Activated naive CD4-positive, alpha-beta T cell treated with anti-CD3 and anti-CD28 coated beads for 36 hours (primary cell): Measurements from ENCODE around the gene TMEM238. TPM values are rescaled to one million over a fixed set of nuclear protein-coding genes. Genes with fewer than 3 reads are reported as not detected.

Experiments used
- CTCF ChIA-PET: fragments of 350-600 bp; sonication (Branson Sonifier 250); formaldehyde crosslinking; loops from one replicate; lab custom pipeline; 2021; ENCODE audit warnings: antibody characterized with exemption; lab: Charles Lee
- DNase-seq: peaks from one replicate; pipeline ENCODE4 v3.0.0-alpha.2; 2020
- H3K27ac Mint-ChIP-seq: one replicate; pipeline ENCODE4 v1.8.0; 2021; ENCODE audit warnings: mild to moderate bottlenecking, mixed read lengths
- H3K27me3 Mint-ChIP-seq: one replicate; pipeline ENCODE4 v1.8.0; 2021; ENCODE audit warnings: low read depth, mixed read lengths
- H3K36me3 Mint-ChIP-seq: one replicate; pipeline ENCODE4 v1.8.0; 2021; ENCODE audit warnings: low read depth, mixed read lengths
- H3K4me1 Mint-ChIP-seq: one replicate; pipeline ENCODE4 v1.8.0; 2021; ENCODE audit warnings: low read depth, mixed read lengths
- H3K4me3 Mint-ChIP-seq: one replicate; pipeline ENCODE4 v1.8.0; 2021; ENCODE audit warnings: mild to moderate bottlenecking, moderate library complexity, mixed read lengths
- H3K9me3 Mint-ChIP-seq: one replicate; pipeline ENCODE4 v1.8.0; 2021; ENCODE audit warnings: mixed read lengths
- intact Hi-C: fragments of 100-400 bp; cut with micrococcal nuclease; formaldehyde crosslinking; loops from one replicate; pipeline ENCODE4 v1.15.1; 2023
- total RNA-seq, 2 experiments: library from RNA; stranded (reverse); gene quantifications; one replicate each; pipeline ENCODE4 v1.2.3, GENCODE V29; 2021

TMEM238 gene
- total RNA-seq, 2 experiments from 2014 or later: 9.9 to 10.2 TPM

DNA sequence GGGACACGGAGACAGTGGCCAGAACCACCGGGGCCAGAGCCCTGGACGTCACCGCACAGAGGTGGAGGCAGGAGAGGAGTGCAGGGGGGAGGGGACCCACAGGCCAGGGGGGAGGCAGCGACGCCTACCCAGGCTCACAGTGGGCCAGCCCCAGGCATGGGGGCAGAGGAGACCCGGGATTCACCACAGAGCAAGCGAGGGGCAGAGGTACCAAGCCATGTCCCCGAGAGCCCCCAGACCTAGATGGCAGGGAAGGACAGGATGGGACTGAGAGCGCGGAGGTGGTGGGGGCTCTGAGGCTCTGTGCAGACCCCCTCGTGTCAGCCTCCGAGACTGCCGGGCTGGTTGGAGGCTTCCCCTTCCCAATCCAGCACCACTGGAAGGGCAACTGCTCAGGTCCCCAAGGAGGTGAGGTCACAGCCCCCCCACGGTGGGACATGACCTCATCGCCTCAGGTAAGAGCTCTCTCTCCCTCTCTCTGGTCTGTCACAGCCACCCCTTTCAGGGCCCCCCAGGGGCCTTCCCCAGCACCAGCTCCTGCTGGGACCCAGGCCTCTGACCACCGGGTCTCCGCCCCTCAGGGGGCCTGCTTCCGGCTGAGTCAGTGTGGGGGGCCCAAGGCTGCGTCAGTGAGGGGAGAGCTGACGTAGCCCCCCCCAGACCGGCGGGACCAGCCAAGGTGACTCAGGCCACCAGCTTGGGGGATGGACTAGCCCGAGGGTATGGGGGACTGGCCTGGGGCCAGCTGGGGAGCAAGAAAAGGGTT lies 11.6 kb downstream of the TMEM238 start:
- peaks cover 47% of the 10 kb centered on the region for H3K27me3 Mint-ChIP-seq
- H3K27ac Mint-ChIP-seq: no peak overlapping the region
- CTCF ChIA-PET: no interaction called here
- no peaks in the 10 kb centered on the region for H3K9me3 Mint-ChIP-seq
- peaks cover 21% of the 10 kb centered on the region for H3K4me1 Mint-ChIP-seq
- intact Hi-C loops: no loop called here
- DNase-seq: no peak
- H3K4me3 Mint-ChIP-seq: no peak overlapping the region
- no peaks in the 10 kb centered on the region for H3K36me3 Mint-ChIP-seq

DNA sequence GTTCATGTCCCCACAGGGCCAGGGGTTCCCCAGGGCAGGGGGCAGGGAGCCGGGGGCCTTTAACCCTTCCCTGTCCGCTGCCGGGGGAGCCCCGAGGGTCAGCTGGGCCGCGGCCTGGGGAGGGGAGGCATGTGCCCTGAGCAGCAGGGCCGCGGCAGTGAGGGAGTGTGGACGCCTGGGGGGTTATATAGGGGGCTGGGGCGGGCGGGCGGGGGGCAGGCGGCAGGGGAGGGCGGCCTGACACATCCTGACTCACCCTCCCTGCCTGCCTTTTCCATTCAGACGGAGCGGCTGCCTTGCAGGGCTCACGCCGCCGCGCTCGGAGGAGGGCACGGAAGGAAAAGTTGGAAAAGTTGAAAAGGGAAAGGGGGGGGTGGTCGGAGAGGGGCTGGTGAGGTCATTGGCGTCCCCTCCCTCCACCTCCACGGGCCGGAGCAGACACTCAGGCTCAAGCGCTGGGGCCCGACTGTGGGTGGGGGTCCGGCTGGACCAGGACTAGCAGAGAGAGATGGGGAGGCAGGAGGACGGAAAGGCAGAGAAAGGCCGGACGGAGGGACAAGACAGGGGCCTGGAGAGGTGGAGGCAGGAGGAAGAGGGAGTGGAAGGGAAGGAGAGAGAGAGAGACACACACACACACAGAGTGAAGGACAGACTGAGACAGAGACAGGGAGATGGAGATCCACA lies 13.6 kb downstream of the TMEM238 start, which contains the start of gene IL11:
IL11 (minus strand) TSS at position 159 of the 684 bp plus-strand sequence; CDS start at position 6, 153 bp downstream.
- intact Hi-C loops: no loop called here
- CTCF ChIA-PET: no interaction called here
- H3K27me3 Mint-ChIP-seq: peaks cover 47% of the 10 kb centered on the region
- H3K4me1 Mint-ChIP-seq: peaks cover 19% of the 10 kb centered on the region
- no peak within 1 kb of the TSS for H3K27ac Mint-ChIP-seq
- H3K9me3 Mint-ChIP-seq: no peaks in the 10 kb centered on the region
- no peak for DNase-seq
- H3K36me3 Mint-ChIP-seq: no peaks in the 10 kb centered on the region
- H3K4me3 Mint-ChIP-seq: peak within 1 kb of the TSS; percentile 36

DNA sequence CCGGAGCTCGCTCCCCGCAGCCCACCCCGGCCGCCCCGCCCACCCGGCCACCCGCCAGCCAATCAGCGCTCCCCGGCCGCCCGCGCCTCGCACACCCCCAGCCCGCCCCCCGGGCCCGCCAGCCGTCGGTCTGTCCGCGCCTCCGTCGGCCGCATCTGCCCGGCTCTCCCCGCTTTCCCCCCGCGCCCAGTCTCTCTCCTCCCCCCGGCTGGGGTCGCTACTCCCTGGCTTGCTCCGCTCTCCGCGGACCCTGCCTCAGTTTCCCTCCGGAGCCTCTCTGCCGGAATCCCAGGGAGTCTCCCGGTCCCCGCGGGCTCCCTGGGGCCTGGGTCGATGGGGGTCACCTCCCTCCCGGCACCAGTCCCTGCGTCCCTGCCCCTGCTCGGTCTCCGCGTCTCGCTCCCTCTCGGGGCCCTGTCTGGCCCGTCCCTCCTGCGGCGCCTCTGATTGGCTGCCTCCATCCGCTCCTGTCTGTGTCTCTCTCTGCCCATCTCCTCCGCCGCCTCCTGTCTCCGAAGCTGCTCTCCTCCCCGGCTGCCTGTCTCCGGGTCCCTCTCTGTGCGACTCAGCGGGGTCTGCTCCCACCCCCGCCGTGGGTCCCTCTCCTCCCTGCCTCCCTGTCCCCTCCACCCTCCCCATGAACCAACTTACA lies 14.3 kb downstream of the TMEM238 start:
- no peaks in the 10 kb centered on the region for H3K9me3 Mint-ChIP-seq
- CTCF ChIA-PET: no interaction called here
- peak; percentile 41 for DNase-seq
- intact Hi-C loops: no loop called here
- H3K4me3 Mint-ChIP-seq: peak overlapping the region; percentile 36
- no peaks in the 10 kb centered on the region for H3K36me3 Mint-ChIP-seq
- H3K27ac Mint-ChIP-seq: no peak overlapping the region
- peaks cover 19% of the 10 kb centered on the region for H3K4me1 Mint-ChIP-seq
- H3K27me3 Mint-ChIP-seq: peaks cover 45% of the 10 kb centered on the region

DNA sequence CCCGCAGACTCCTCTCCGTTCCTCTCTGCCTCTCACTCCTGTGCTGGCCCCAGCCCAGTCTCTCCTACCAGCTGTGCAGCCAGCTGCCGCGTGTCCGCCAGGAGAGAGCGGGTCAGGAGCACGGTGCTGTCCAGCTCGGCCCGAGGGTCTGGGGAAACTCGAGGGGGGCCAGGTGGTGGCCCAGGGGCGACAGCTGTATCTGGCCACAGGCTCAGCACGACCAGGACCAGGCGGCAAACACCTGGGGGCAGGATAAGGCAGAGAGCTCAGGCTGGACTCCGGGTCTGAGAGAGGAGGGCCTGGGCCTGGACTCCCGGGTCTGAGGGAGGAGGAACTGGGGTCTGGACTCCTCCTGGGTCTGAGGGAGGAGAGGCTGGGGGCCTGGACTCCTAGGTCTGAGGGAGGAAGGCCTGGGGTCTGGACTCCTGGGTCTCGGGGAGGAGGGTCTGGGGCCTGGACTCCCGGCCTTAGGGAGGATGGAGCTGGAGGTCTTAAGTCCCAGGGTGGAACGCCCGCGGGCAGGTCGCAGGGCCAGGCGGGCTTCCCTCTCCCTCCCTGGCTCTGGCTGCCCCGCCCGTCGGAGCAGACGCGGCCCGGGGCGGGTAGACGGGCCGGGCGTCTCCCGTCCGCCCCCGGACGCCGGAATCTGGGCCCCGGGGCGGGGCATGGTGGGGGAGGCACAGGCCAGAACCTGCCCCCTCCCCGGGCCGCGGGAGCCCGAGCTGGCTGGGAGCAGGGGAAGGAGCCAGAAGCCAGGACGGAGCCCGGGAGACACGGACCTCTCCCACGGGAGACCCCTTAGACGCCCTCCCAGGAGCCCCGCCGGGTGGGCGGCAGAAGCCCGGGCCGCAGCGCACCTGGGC lies 15.2 kb downstream of the TMEM238 start:
- Mint-ChIP-seq H3K36me3 (no peaks in the 10 kb centered on the region), H3K9me3 (no peaks in the 10 kb centered on the region), H3K4me3 (no peak overlapping the region), H3K4me1 (peaks cover 18% of the 10 kb centered on the region), H3K27ac (no peak overlapping the region), H3K27me3 (peaks cover 45% of the 10 kb centered on the region)
- CTCF ChIA-PET: interaction anchor here (0.7 kb wide), 1 partner anchor 47 kb away, joined by 3 read pairs; no protein-coding TSS in a partner anchor
- no peak for DNase-seq
- intact Hi-C loops: no loop called here

- no peak overlapping the region for H3K27ac Mint-ChIP-seq
- H3K27me3 Mint-ChIP-seq: peaks cover 39% of the 10 kb centered on the region
- H3K4me3 Mint-ChIP-seq: no peak overlapping the region
- peaks cover 14% of the 10 kb centered on the region for H3K4me1 Mint-ChIP-seq
- CTCF ChIA-PET: no interaction called here
- intact Hi-C loops: no loop called here
- no peak for DNase-seq
- H3K36me3 Mint-ChIP-seq: no peaks in the 10 kb centered on the region
- no peaks in the 10 kb centered on the region for H3K9me3 Mint-ChIP-seq
These were observed 16.0 kb downstream of the TMEM238 start for GRCh38 chr19:55368106-55368505.

- no peaks in the 10 kb centered on the region for H3K36me3 Mint-ChIP-seq
- CTCF ChIA-PET: no interaction called here
- DNase-seq: no peak
- H3K4me3 Mint-ChIP-seq: no peak overlapping the region
- H3K9me3 Mint-ChIP-seq: no peaks in the 10 kb centered on the region
- intact Hi-C loops: no loop called here
- peaks cover 29% of the 10 kb centered on the region for H3K27me3 Mint-ChIP-seq
- H3K27ac Mint-ChIP-seq: no peak overlapping the region
- H3K4me1 Mint-ChIP-seq: peaks cover 9% of the 10 kb centered on the region
These were observed 17.3 kb downstream of the TMEM238 start for GRCh38 chr19:55366790-55367189.

DNA sequence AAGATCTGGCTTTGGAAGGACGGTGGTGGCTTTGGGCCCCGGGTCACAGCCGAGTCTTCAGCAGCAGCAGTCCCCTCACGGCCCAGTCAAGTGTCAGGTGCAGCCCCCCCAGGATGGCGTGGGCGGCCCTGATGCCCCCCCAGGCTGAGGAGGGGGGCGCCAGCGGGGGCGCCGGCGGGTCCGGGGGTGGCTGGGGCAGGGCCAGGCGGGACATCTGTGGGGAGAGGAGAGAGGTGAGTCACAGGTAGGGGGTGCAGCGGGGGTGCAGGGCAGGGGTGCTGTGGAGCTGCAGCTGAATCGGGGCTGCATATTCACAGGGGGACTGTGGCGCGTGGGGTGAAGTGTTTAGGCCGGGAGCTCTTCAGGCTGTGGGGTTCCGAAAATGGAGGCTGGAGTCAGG lies 18.1 kb downstream of the TMEM238 start:
- Mint-ChIP-seq H3K36me3 (no peaks in the 10 kb centered on the region), H3K4me3 (no peak overlapping the region), H3K27ac (no peak overlapping the region), H3K27me3 (peaks cover 20% of the 10 kb centered on the region), H3K9me3 (no peaks in the 10 kb centered on the region), H3K4me1 (peaks cover 7% of the 10 kb centered on the region)
- DNase-seq: no peak
- intact Hi-C loops: no loop called here
- CTCF ChIA-PET: no interaction called here

GRCh38 chr19:55365245-55365644 lies 18.8 kb downstream of the TMEM238 start:
- Mint-ChIP-seq H3K4me3 (no peak overlapping the region), H3K36me3 (no peaks in the 10 kb centered on the region), H3K9me3 (no peaks in the 10 kb centered on the region), H3K27ac (no peak overlapping the region), H3K4me1 (peaks cover 4% of the 10 kb centered on the region), H3K27me3 (peaks cover 14% of the 10 kb centered on the region)
- CTCF ChIA-PET: interaction anchor here (0.7 kb wide), 1 partner anchor 1127 kb away, joined by 3 read pairs; no protein-coding TSS in a partner anchor
- intact Hi-C loops: no loop called here
- no peak for DNase-seq

DNA sequence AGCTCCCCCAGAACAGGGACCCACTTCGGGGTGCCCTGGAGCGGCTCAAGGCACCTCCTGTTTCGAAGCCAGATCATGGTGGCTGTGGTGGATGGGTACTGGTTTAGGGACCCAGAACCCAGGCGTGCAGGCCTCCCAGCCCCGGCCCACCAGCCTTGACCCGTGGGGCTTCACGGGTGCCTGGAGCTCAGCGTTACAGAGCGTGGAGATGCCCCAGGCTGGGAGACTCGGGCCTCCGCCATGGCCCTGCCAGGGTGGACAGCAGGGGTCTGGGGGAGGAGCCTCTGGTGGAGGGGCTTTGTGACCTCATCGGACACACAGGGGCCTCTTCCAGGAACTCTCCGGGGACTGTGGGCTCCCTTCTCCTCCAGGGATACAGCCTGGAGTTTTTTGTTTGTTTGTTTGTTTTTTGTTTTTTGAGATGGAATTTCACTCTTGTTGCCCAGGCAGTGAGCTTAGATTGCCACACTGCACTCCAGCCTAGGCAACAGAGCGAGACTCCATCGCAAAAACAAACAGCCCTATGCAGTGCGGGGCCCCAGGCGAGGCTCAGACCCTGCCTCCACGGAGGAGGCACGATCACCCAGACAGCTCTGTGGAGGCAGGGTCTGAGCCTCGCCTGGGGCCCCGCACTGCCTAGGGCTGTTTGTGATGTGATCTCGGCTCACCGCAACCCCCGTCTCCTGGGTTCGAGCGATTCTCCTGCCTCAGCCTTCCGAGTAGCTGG lies 20.9 kb downstream of the TMEM238 start, which contains the start of gene GARIN5B:
GARIN5B (minus strand) TSS at position 271 of the 727 bp plus-strand sequence; CDS start at position 77, 194 bp downstream.
- Mint-ChIP-seq H3K27ac (no peak within 1 kb of the TSS), H3K4me1 (no peaks in the 10 kb centered on the region), H3K9me3 (no peaks in the 10 kb centered on the region), H3K27me3 (peaks cover 6% of the 10 kb centered on the region), H3K36me3 (no peaks in the 10 kb centered on the region), H3K4me3 (no peak within 1 kb of the TSS)
- intact Hi-C loops: no loop called here
- CTCF ChIA-PET: no interaction called here
- DNase-seq: no peak

DNA sequence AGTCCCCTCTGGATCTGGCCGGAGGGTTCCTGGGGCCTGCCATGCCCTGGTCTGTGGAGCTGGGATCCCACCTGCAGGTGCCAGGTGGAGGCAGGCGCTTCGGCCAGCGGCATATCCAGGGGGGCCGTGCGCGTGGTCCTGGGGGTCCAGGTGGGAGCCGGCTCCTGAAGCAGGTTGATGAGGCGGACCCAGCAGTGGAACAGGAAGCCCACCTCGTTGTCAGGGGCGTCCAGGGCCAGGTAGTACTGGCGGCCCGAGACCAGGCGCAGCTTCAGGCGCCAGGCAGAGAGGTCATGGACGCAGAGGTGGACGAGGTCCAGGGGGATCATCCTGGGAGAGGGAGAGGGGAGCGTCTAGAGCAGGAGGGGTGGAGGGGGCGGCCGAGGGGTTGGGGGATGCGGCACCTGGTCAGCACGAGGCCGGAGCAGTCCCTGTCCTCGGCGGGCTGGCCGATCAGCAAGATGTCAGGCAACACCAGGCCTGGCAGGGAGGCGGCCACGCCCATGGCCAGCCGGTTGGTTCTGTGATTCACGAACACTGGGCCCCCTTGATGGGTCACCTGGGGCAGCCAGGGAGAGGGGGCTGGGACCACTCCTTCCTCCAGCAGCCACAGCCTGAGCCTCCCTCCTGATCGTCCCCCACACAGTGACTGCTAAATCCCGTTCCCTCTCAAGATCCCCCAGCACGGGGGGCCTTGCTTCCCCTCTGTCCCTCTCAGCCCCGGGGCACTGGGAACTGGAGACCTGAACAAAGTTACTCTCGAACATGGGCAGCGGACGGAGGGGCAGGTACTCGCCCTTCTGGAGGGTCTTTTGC lies 21.7 kb downstream of the TMEM238 start:
- H3K4me3 Mint-ChIP-seq: no peak overlapping the region
- no peaks in the 10 kb centered on the region for H3K36me3 Mint-ChIP-seq
- no peaks in the 10 kb centered on the region for H3K9me3 Mint-ChIP-seq
- no peaks in the 10 kb centered on the region for H3K4me1 Mint-ChIP-seq
- DNase-seq: no peak
- H3K27me3 Mint-ChIP-seq: peaks cover 7% of the 10 kb centered on the region
- intact Hi-C loops: no loop called here
- no peak overlapping the region for H3K27ac Mint-ChIP-seq
- CTCF ChIA-PET: no interaction called here

DNA sequence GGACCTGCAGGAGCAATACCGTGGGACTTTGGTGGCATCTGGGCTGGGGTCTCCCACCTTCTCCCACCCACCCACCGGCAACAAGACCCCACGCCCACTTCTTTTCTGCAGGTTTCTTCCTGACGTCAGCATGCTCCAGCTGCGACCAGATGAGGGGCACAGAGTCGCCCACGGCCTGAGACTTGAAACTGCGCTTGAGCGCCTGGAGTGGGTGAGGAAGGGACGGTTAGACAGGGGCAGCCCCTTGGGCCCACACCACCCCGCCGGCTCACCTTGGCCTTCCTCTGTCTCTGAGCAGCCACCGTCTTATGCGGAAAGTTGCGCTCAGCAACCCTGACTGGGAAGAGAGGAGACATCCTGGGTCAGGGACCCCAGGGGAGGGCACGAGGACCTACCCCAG lies 23.2 kb downstream of the TMEM238 start:
- Mint-ChIP-seq H3K36me3 (no peaks in the 10 kb centered on the region), H3K27ac (no peak overlapping the region), H3K27me3 (peaks cover 8% of the 10 kb centered on the region), H3K4me3 (no peak overlapping the region), H3K4me1 (no peaks in the 10 kb centered on the region), H3K9me3 (no peaks in the 10 kb centered on the region)
- CTCF ChIA-PET: no interaction called here
- no peak for DNase-seq
- intact Hi-C loops: no loop called here
